Measurements from ENCODE around the gene SLC16A3.

DNA sequence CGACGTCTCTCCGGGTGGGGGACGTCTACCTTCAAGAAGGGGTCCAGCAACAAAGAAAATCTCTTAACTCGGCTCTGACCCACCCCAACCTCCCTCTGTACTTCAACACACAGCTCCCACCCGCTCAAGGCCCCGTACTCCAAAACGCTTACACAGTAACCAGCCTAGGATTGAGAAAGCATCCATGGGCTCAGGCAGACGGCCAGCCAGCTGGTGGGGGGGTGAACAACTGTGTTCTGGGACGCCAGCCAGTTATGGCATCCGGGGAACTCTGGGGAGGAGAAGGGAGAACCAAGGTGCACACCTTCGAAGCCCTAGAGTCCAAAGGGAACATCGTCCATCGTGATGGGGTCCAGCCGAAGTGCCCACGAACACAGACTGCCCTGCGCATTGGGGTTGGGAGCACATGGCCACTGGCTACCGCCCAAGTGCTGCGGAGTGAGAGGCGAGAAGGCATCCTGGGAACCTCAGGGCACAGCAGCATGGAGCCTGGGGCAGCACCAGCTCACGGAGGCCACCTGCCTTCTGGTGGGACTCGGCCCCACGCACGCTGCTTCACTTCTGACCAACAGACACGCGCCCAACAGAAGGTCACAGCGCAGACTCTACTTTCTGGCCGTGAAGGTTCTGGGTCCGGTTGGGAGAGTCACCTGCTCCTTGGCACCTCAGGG lies 14.3 kb downstream of the SLC16A3 start:
- TF ChIP-seq, protein P1, sequence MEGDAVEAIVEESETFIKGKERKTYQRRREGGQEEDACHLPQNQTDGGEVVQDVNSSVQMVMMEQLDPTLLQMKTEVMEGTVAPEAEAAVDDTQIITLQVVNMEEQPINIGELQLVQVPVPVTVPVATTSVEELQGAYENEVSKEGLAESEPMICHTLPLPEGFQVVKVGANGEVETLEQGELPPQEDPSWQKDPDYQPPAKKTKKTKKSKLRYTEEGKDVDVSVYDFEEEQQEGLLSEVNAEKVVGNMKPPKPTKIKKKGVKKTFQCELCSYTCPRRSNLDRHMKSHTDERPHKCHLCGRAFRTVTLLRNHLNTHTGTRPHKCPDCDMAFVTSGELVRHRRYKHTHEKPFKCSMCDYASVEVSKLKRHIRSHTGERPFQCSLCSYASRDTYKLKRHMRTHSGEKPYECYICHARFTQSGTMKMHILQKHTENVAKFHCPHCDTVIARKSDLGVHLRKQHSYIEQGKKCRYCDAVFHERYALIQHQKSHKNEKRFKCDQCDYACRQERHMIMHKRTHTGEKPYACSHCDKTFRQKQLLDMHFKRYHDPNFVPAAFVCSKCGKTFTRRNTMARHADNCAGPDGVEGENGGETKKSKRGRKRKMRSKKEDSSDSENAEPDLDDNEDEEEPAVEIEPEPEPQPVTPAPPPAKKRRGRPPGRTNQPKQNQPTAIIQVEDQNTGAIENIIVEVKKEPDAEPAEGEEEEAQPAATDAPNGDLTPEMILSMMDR (tag by site-specific recombination; IDR thresholded peaks at IDR 0.05): no peak
- TF ChIP-seq, protein P2, sequence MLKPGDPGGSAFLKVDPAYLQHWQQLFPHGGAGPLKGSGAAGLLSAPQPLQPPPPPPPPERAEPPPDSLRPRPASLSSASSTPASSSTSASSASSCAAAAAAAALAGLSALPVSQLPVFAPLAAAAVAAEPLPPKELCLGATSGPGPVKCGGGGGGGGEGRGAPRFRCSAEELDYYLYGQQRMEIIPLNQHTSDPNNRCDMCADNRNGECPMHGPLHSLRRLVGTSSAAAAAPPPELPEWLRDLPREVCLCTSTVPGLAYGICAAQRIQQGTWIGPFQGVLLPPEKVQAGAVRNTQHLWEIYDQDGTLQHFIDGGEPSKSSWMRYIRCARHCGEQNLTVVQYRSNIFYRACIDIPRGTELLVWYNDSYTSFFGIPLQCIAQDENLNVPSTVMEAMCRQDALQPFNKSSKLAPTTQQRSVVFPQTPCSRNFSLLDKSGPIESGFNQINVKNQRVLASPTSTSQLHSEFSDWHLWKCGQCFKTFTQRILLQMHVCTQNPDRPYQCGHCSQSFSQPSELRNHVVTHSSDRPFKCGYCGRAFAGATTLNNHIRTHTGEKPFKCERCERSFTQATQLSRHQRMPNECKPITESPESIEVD (tag by site-specific recombination; IDR thresholded peaks at IDR 0.05): no peak
- no peak for TF ChIP-seq ZNF350 (tag by site-specific recombination; IDR thresholded peaks at IDR 0.05)
- no peak for TF ChIP-seq ZNF302 (tag by site-specific recombination; IDR thresholded peaks at IDR 0.05; ENCODE audit: low read depth)

Measured in HEK293 (cell line).